SK-N-SH (cell line): ENCODE measurements around the gene GRM5. TPM values are rescaled to one million over a fixed set of nuclear protein-coding genes. Genes with fewer than 3 reads are reported as not detected.

Experiments used
- CTCF ChIA-PET: fragments of 300-600, 350-600 bp; formaldehyde crosslinking; extraction: SDS; loops from one replicate; lab custom pipeline; 2021; lab: Yijun Ruan, JAX
- POLR2A ChIA-PET: fragments of 350-600 bp; sonication (Branson Sonifier 250); formaldehyde crosslinking; extraction: SDS; loops from one replicate; lab custom pipeline; 2020; ENCODE audit warnings: antibody characterized with exemption, inconsistent platforms; lab: Yijun Ruan, JAX
- DNase-seq: peaks from one replicate; pipeline ENCODE4 v3.0.0; 2012
- H2AFZ ChIP-seq: fragments of 200-600 bp; sonication (generic); 2 replicates; pipeline ENCODE4 v1.8.1; 2016; ENCODE audit warnings: antibody characterized with exemption, mild to moderate bottlenecking, low read depth
- H3F3A ChIP-seq: fragments of 200-600 bp; sonication (generic); replicated peaks from 2 replicates; pipeline ENCODE3; 2016; ENCODE audit warnings: antibody characterized with exemption, mild to moderate bottlenecking; ENCODE audit not compliant: insufficient read depth
- H3K27ac ChIP-seq, 2 experiments: fragments of 200-500 bp in 1 of 2; fragments of 200-600 bp in 1 of 2; sonication (Bioruptor generic) in 1 of 2; sonication (generic), shearing (Covaris generic) in 1 of 2; 2 replicates each; pipeline versions ENCODE4 v1.5.1 to v1.6.1; 2014 to 2016; ENCODE audit warnings: low read depth in 2 of 2, inconsistent platforms in 1 of 2, low read length in 1 of 2, mild to moderate bottlenecking in 1 of 2, mixed read lengths in 1 of 2
- H3K27me3 ChIP-seq: fragments of 200-600 bp; sonication (generic), shearing (Covaris generic); 2 replicates; pipeline ENCODE4 v1.6.1; 2016; ENCODE audit warnings: mixed run types; ENCODE audit not compliant: insufficient read depth
- H3K36me3 ChIP-seq, 2 experiments: fragments of 200-500 bp in 1 of 2; fragments of 200-600 bp in 1 of 2; sonication (Bioruptor generic) in 1 of 2; sonication (generic) in 1 of 2; replicated peaks in 1 of 2; 2 replicates each; pipeline versions ENCODE3 to v1.5.1; 2014 to 2016; ENCODE audit warnings: low read length in 1 of 2, mild to moderate bottlenecking in 1 of 2; ENCODE audit not compliant: insufficient read depth in 2 of 2, control insufficient read depth in 1 of 2
- H3K4me1 ChIP-seq, 2 experiments: fragments of 200-500 bp in 1 of 2; fragments of 200-600 bp in 1 of 2; sonication (Bioruptor generic) in 1 of 2; sonication (generic), shearing (Covaris generic) in 1 of 2; 2 replicates each; pipeline versions ENCODE4 v1.5.1 to v1.6.1; 2014 to 2016; ENCODE audit warnings: low read depth in 1 of 2, low read length in 1 of 2, mixed run types in 1 of 2; ENCODE audit not compliant: insufficient read depth in 2 of 2, control insufficient read depth in 1 of 2
- H3K4me2 ChIP-seq: fragments of 200-600 bp; sonication (generic), shearing (Covaris generic); 2 replicates; pipeline ENCODE4 v1.6.1; 2017; ENCODE audit warnings: mixed run types
- H3K4me3 ChIP-seq, 2 experiments: fragments of 200-500 bp in 1 of 2; fragments of 200-600 bp in 1 of 2; sonication (Bioruptor generic) in 1 of 2; sonication (generic), shearing (Covaris generic) in 1 of 2; 2 replicates each; pipeline versions ENCODE4 v1.5.1 to v1.8.1; 2014 to 2016; ENCODE audit warnings: low read depth in 2 of 2, inconsistent platforms in 1 of 2, low read length in 1 of 2, mild to moderate bottlenecking in 1 of 2, mixed read lengths in 1 of 2, moderate library complexity in 1 of 2
- H3K79me2 ChIP-seq: fragments of 200-600 bp; sonication (generic); 2 replicates; pipeline ENCODE4 v1.8.1; 2017; ENCODE audit warnings: mild to moderate bottlenecking; ENCODE audit not compliant: insufficient read depth
- H3K9ac ChIP-seq: fragments of 200-600 bp; sonication (generic); 2 replicates; pipeline ENCODE4 v1.6.1; 2017; ENCODE audit warnings: mixed run types
- H3K9me2 ChIP-seq: fragments of 200-600 bp; sonication (generic); 2 replicates; pipeline ENCODE4 v1.6.1; 2017; ENCODE audit warnings: mixed run types
- H3K9me3 ChIP-seq: fragments of 200-600 bp; sonication (generic); 2 replicates; pipeline ENCODE4 v1.6.1; 2017; ENCODE audit warnings: mixed run types, mild to moderate bottlenecking, moderate library complexity
- H4K20me1 ChIP-seq: fragments of 200-600 bp; sonication (generic); 2 replicates; pipeline ENCODE4 v1.6.1; 2017; ENCODE audit warnings: mild to moderate bottlenecking, mixed run types; ENCODE audit not compliant: insufficient read depth
- EP300 ChIP-seq, 2 experiments: IDR thresholded peaks; 2 replicates each; pipeline versions ENCODE4 v1.4.0 to v1.6.1; 2012; ENCODE audit warnings: borderline replicate concordance in 1 of 2, low read depth in 1 of 2, low read length in 1 of 2
- FOXM1 ChIP-seq: IDR thresholded peaks from 2 replicates; pipeline ENCODE4 v1.4.0; 2012; ENCODE audit warnings: low read depth, mild to moderate bottlenecking
- IRF3 ChIP-seq: fragments of 150-350 bp; IDR thresholded peaks from 2 replicates; pipeline ENCODE4 v1.6.1; 2016; ENCODE audit warnings: mild to moderate bottlenecking, low read depth, low read length
- JUND ChIP-seq: IDR thresholded peaks from 2 replicates; pipeline ENCODE4 v1.4.0; 2012
- NFIC ChIP-seq: IDR thresholded peaks from 2 replicates; pipeline ENCODE4 v1.4.0; 2012; ENCODE audit warnings: borderline replicate concordance
- PBX3 ChIP-seq: IDR thresholded peaks from 2 replicates; pipeline ENCODE4; 2012
- REST ChIP-seq: IDR thresholded peaks from 2 replicates; pipeline ENCODE4 v1.6.1; 2012; ENCODE audit warnings: mild to moderate bottlenecking, low read depth, low read length, moderate library complexity
- SIN3A ChIP-seq: IDR thresholded peaks from 2 replicates; pipeline ENCODE4 v1.6.1; 2012; ENCODE audit warnings: low read depth, mild to moderate bottlenecking, low read length, moderate library complexity, borderline replicate concordance
- SMC3 ChIP-seq: IDR thresholded peaks from 2 replicates; pipeline ENCODE4 v1.6.1; 2012; ENCODE audit warnings: low read depth, low read length, improper control_type of control experiment
- TAF1 ChIP-seq: IDR thresholded peaks from 2 replicates; pipeline ENCODE4 v1.6.1; 2012; ENCODE audit warnings: low read depth, mild to moderate bottlenecking, low read length, moderate library complexity, borderline replicate concordance
- TCF12 ChIP-seq: IDR thresholded peaks from 2 replicates; pipeline ENCODE4 v1.4.0; 2012
- TEAD4 ChIP-seq: IDR thresholded peaks from 2 replicates; pipeline ENCODE4 v1.4.0; 2012; ENCODE audit warnings: mild to moderate bottlenecking, borderline replicate concordance; ENCODE audit not compliant: insufficient read depth
- WGBS: methylation state at CpG from one replicate; pipeline ENCODE4 v1.1.6; 2017; ENCODE audit warnings: low lambda C conversion rate; 5-methylcytosine and 5-hydroxymethylcytosine counted together
- polyA plus RNA-seq, 3 experiments: library from polyadenylated mRNA; depleted of rRNA; stranded (reverse); fragments of >200 nt; gene quantifications; 2 replicates each; pipeline ENCODE4 v1.2.3, GENCODE V29; 2012

Gene GRM5
- polyA plus RNA-seq, 1 of the 3 experiments (the other 2 are of a cell fraction) = not detected

- Histone ChIP-seq H3K4me3 (no peak overlapping the region), H4K20me1 (no peaks in the 10 kb centered on the region), H2AFZ (no peak overlapping the region), H3K9me2 (no peaks in the 10 kb centered on the region), H3K4me2 (no peak overlapping the region), H3K36me3 (no peaks in the 10 kb centered on the region), H3K79me2 (no peaks in the 10 kb centered on the region), H3K4me1 (peaks cover 0 to 28% of the 10 kb centered on the region in 2 experiments; a peak in 2 of 4 replicates), H3K9me3 (no peaks in the 10 kb centered on the region), H3K27ac (peak overlapping the region in 1 of 2 experiments; percentile 93; a peak in 2 of 4 replicates), H3F3A (peaks cover 9% of the 10 kb centered on the region), H3K9ac (no peak overlapping the region), H3K27me3 (no peaks in the 10 kb centered on the region)
- no peak for DNase-seq
- 22% methylated on average over 2 of the region's 2 CpGs for WGBS
- ChIA-PET POLR2A (no interaction called here), CTCF (interaction anchor here (0.6 to 4.4 kb wide), 3 partner anchors 15 to 522 kb away, joined by 3 to 19 read pairs (median 4); no protein-coding TSS in a partner anchor)
- TF ChIP-seq IRF3 = no peak
- TF ChIP-seq TEAD4 = peak; percentile 70; the same call in 1 of the 2 replicates
- TF ChIP-seq TAF1 = no peak
- TF ChIP-seq TCF12 = peak; percentile 82
- TF ChIP-seq JUND = peak; percentile 72
- TF ChIP-seq SIN3A = no peak
- TF ChIP-seq REST = no peak
- TF ChIP-seq PBX3 = peak; percentile 91
- TF ChIP-seq FOXM1 = 0 out of 2 replicates have a peak, but pooled peaks have one; percentile 29
- TF ChIP-seq SMC3 = no peak
- peak in 1 of 2 experiments; percentile 56; a peak in 1 of 4 replicates for TF ChIP-seq EP300 (IDR thresholded peaks at IDR 0.05; ENCODE audit: borderline replicate concordance in 1 of 2, low read depth in 1 of 2, low read length in 1 of 2)
- peak; percentile 59; the same call in 1 of the 2 replicates for TF ChIP-seq NFIC
These were observed 528.2 kb downstream of the GRM5 start for GRCh38 chr11:88537613-88538012.
